Measurements from ENCODE around the gene BCL2L13.
"Not testable (repeated sequence)": the region's sequence is repeated elsewhere in the genome, so short reads cannot be mapped to it uniquely, and the experiment has no call there.

Gene BCL2L13

GRCh38 chr22:17698276-17698675 lies 59.7 kb downstream of the BCL2L13 start:
- DNase-seq: not testable (repeated sequence)

- DNase-seq: no peak
These were observed 60.4 kb downstream of the BCL2L13 start for GRCh38 chr22:17698948-17699347.

GRCh38 chr22:17699696-17700340 lies 61.3 kb downstream of the BCL2L13 start:
- no peak for DNase-seq

- DNase-seq: no peak
These were observed 62.2 kb downstream of the BCL2L13 start for GRCh38 chr22:17700778-17701177.

GRCh38 chr22:17703811-17704210 lies 65.3 kb downstream of the BCL2L13 start:
- DNase-seq: no peak

- DNase-seq: no peak
These were observed 67.0 kb downstream of the BCL2L13 start for GRCh38 chr22:17705546-17705945.

- peak; percentile 45 for DNase-seq
These were observed 67.7 kb downstream of the BCL2L13 start for GRCh38 chr22:17705951-17706900.

- DNase-seq: no peak
These were observed 68.4 kb downstream of the BCL2L13 start for GRCh38 chr22:17706947-17707346.

GRCh38 chr22:17707526-17707925 lies 69.0 kb downstream of the BCL2L13 start:
- no peak for DNase-seq

- DNase-seq: no peak
These were observed 71.5 kb downstream of the BCL2L13 start for GRCh38 chr22:17710023-17710422.

GRCh38 chr22:17712441-17712840 lies 73.9 kb downstream of the BCL2L13 start:
- DNase-seq: no peak

- DNase-seq: no peak
These were observed 78.0 kb downstream of the BCL2L13 start for GRCh38 chr22:17716529-17716928.

GRCh38 chr22:17717708-17718107 lies 79.2 kb downstream of the BCL2L13 start:
- DNase-seq: no peak

- no peak for DNase-seq
These were observed 81.4 kb downstream of the BCL2L13 start for GRCh38 chr22:17719911-17720310.

- no peak for DNase-seq
These were observed 85.7 kb downstream of the BCL2L13 start for GRCh38 chr22:17724241-17724640.

- DNase-seq: no peak
These were observed 86.3 kb downstream of the BCL2L13 start for GRCh38 chr22:17724678-17725499.

- no peak for DNase-seq
These were observed 86.9 kb downstream of the BCL2L13 start for GRCh38 chr22:17725500-17725796.

GRCh38 chr22:17726006-17726927 lies 87.7 kb downstream of the BCL2L13 start:
- DNase-seq: no peak

GRCh38 chr22:17726928-17727897 lies 88.7 kb downstream of the BCL2L13 start:
- DNase-seq: no peak

- no peak for DNase-seq
These were observed 90.2 kb downstream of the BCL2L13 start for GRCh38 chr22:17728786-17729185.

GRCh38 chr22:17729561-17729960 lies 91.0 kb downstream of the BCL2L13 start:
- no peak for DNase-seq

Data from stimulated activated CD8-positive, alpha-beta memory T cell treated with anti-CD3 and anti-CD28 coated beads, Interleukin-4, amount 100 ng/mL, for 48 hours (primary cell).